GM18519 (cell line): ENCODE results near the gene POMC.
"Not testable (repeated sequence)": the region's sequence is repeated elsewhere in the genome, so short reads cannot be mapped to it uniquely, and the experiment has no call there.

ENCODE experiments used
- ATAC-seq: cut with Tn5 transposase; IDR thresholded peaks from one replicate; pipeline ENCODE4 v1.9.1; 2021; ENCODE audit warnings: mild to moderate bottlenecking, moderate library complexity; ENCODE audit not compliant: unreplicated experiment, low FRiP score

POMC gene

DNA sequence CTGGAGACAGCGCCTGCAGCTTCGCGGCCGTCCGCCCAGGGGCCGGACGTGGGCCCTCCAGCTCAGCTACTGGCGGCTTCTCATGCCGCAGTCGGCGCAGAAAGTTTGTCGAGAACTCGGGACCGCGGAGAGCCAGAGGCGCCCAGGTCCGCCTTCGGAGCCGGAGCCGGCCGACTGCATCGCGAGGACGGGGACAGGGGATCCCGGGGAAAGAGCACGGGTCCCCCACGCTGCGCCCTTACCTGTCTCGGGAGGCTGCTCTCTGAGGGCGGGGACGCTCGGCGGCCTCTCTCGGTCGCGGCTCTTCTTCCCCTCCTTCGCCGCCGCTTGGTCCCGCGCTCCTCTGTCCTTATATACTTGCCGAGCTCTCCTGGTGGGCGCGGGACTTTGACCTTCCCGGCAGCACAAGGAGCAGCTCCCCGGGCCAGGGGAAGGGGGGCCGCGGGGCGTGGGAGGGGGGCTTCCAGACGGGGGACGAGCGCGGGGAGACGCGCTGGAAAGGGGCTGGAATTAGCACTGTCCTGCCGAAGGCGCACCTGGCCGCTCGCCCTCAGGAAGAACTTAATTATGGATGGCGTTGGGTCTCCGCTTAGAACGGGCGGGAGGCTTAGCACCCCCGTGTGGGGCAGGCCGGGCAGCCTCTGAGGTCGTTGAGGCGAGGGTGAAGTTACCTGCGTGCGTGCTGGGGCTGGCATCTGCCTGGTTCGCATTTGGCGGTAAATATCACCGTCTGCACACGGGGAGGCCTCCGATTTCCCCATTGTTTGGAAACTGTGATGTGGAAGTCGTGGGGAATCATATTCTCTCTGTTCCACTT is at the start of gene POMC:
Gene POMC, minus strand, starts transcription at position 325 of the 817 bp plus-strand sequence. CDS start 3,808 bp downstream, outside the sequence.
- ATAC-seq: no peak

GRCh38 chr2:25218100-25218499 is 49.7 kb upstream of the POMC start:
- ATAC-seq: no peak

DNA sequence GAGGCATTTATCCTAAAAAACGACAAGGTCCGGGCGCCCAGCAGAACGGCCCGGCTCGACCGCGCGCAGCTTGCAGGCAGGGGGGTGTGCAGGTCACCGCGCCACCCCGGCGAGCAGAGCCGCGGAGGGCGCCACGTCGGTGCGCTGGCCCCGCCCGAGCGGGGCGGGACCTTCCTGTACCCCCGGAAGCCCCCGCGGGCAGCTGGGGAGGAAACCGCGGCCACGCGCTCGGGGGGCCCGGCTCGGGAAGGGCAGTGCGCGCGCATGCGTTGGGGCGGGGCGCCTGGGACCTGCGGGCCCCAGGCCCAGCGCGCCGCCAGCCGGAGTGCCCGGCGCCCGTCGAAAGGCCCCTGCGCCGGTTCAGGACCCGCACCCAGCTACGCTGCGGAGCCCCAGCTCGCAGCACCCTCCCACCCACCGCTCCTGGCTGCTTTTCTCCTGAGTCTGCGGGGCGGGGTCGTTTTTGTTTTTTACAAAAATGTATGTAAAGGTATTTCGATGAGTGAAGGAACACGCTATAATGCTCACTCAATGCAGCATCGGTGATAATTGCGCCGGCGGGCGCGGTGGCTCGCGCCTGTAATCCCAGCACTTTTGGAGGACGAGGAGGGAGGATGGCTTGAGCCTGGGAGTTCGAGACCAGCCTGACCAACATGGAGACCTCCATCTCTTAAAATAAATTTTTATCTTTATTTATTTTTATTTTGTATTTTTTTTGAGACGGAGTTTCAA is 47.7 kb upstream of the POMC start:
- peak; percentile 66 for ATAC-seq

- ATAC-seq: no peak
These were observed 46.9 kb upstream of the POMC start for GRCh38 chr2:25215232-25215631.

DNA sequence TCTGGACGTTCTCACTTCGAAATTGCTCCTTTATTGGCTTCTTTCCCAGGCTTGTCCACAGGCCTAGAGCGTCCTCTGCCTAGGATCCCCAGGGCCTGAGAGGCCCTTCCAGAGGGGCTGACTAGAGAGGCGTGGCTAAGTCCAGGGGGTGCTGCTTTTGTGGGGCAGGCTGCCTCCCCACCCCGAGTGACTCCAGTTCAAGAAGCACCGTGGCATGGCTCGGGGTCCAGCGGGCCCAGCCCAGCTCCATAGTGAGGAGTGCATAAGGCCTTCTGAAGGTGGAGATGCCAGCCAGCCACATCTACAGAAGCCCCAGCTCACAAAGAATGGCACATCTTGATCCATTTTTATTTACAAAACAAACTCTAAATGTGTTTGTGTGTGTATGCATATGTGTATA is 44.8 kb upstream of the POMC start:
- no peak for ATAC-seq

DNA sequence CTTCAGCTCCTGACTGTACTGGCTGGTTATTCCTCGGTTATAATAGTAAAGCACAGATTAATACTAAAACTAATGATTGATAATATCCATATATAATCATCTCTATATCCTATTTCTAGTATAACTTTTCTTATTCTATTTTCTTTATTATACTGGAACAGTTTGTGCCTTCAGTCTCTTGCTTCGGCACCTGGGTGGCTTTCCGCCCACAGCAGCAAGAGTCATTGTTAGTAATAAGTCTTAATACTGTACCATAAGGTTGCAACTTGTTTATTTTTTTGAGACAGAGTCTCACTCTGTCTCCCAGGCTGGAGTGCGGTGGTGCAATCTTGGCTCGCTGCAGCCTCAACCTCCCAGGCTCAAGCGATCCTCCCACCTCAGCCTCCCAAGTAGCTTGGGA is 42.5 kb upstream of the POMC start:
- not testable (repeated sequence) for ATAC-seq

DNA sequence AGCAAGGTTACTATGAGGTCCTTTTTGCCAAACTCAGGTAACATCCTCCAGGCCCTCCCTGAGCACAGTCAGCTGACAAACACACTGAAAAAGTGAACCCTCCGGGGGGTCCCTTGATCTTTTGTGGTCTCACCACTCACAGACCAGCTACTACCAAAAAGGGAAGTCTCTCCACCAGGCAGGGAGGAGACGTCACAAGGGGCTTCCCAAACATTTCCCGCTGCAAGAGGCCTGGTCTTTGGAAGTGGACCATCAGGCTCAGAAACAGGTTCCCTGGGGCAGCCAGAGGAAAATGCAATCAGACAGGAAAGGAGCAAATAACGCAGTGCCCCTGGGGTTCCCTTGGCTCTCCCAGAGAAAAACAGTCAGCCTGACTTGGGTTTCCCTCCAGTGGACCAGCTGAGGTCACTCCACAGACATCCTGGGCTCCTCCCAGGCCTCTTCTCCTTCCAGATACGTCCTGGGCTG is 38.7 kb upstream of the POMC start:
- no peak for ATAC-seq

GRCh38 chr2:25204190-25204838 is 35.9 kb upstream of the POMC start:
- no peak for ATAC-seq

GRCh38 chr2:25202275-25202674 is 33.9 kb upstream of the POMC start:
- no peak for ATAC-seq

GRCh38 chr2:25201794-25202193 is 33.4 kb upstream of the POMC start:
- no peak for ATAC-seq

DNA sequence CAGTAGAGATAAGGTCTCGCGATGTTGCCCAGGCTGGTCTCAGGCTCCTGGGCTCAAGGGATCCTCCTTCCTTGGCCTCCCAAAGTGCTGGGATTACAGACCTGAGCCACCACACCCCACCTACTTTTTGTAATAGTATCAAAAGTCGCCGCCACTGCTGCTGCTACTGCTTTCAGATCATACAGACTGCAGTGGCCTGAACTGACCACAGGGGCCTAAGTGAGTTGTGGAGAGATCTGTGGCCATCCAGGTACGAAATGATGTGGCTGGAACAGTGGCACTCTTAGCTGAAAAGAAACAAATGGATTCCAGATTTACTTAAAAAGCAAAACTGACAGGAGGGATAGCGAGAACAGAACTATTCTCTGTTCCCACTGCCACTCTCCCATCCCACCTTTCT is 32.9 kb upstream of the POMC start:
- no peak for ATAC-seq

DNA sequence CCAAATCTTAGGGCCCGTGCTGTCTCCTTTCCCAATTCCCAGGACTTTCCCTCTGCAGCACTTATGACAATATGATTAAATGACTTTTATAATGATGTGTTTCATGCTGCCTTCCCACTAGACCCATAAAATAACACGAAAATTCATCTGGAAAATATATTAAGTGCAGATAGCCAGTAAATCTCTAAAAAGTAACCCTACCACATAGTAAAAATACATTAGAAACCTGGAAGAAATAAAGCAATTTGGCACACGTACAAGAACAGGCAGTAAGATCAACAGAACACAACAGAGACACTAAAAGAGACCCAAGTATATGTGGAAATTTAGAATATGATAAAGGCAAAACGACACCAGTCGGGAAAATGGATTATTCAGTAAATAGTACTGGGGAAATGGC is 30.2 kb upstream of the POMC start:
- ATAC-seq: no peak

DNA sequence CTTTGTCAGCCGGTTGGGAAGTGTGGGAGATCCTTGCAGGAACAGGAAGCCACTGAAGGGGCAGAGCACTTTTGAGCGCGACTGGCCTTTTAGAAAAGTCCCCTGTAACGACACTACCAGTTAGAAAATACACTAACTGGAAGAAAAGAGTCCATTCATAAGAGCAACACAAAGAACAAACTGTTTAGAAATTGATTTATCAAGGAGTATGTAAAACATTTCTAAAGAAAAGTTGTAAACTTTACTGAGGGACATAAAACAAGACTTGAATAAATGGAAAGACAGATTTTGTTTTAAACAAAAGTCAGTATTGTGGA is 29.8 kb upstream of the POMC start:
- no peak for ATAC-seq

- no peak for ATAC-seq
These were observed 29.2 kb upstream of the POMC start for GRCh38 chr2:25197336-25198208.

DNA sequence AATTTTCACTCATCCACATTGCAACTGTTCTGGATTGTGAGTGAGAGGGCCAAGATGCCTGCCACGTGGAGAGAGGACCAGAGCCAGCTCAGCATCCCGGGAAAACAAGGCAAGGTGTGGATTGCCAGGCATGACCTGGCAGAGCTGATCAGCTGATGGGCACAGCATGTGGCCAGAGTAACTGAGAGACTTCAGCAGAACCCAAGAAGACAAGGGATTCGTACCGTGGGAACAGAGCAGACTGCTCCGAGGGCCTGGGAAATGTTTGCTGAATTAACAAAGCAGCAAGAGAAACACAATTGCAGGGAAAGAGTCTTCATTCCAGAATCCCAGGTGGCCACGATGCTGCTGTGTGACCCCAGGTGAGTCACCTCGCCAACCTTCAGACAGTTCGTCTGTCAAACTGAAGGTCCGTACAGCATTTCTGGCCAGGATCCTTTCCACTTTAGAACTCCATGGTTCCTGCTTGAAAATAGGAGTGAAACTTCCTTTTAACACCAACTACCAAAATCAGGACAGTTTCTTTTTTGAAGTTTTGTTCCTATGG is 26.3 kb upstream of the POMC start:
- no peak for ATAC-seq

- ATAC-seq: no peak
These were observed 22.2 kb upstream of the POMC start for GRCh38 chr2:25190536-25190935.

GRCh38 chr2:25188405-25188804 is 20.0 kb upstream of the POMC start:
- ATAC-seq: no peak

DNA sequence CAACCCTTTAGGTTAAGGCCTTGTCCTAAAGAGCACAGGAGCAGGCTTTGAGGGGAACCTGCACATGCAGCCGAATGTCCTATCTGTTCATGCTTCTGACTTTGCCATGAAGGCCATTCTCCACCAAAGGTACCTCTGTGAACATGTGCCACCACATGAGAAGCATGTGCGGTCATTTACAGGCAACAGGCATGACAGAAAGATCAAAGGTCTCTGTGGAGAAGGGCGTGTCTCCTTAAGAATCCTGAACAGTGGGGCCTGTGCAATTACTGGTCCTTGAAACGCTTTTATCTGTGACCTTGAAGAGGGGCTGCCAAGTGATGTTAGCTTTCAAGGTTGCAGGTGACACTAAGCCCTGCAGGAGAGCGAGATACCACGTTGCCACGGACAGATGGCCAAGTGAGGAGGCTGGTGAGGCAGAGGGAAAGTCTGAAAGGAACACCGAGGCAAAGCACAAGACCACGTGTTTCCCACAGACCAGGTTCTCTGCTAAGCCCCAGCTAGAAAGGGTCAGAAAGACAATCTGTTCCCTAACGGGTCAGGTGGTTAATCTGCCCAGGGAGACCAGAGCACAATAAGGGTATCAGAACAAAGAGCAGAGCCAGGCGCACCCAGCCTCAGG is 19.5 kb upstream of the POMC start:
- no peak for ATAC-seq

DNA sequence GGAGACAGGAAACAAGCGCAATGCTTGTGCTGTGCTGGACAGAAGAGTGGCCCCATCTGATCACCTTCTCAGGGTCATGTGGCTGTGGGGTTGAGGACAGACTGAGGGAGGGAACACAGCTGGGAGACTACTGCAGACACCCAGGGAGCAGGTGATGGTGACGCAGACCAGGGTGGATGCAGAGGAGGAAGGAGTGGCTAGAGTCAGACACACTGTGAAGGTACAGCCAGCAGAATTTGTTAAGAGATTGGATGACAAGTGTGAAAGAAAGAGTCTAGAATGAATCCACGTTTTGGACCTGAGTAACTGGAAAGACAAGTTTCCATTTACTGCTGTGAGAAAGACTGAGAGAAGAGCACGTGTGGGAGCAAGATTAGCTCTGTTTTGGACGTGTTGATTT is 15.9 kb upstream of the POMC start:
- no peak for ATAC-seq

GRCh38 chr2:25178976-25179375 is 10.6 kb upstream of the POMC start:
- ATAC-seq: no peak
